Panc1 (cell line): ENCODE results near the gene ARAF. TPM values are rescaled to one million over a fixed set of nuclear protein-coding genes. Genes with fewer than 3 reads are reported as not detected.

Source experiments
- ATAC-seq: fragments of 200-7000 bp; cut with Tn5 transposase; 2 replicates; pipeline ENCODE4 v1.9.1; 2020; ENCODE audit warnings: mild to moderate bottlenecking, moderate library complexity
- BruUV-seq: library from RNA; stranded (reverse); fragments of 400-500 nt; replicated peaks from 2 replicates; lab custom pipeline; 2021; lab: Mats Ljungman, UMichigan
- CTCF ChIA-PET: fragments of 300-600 bp; sonication (Branson Sonifier 250); formaldehyde crosslinking; loops from one replicate; lab custom pipeline; 2022; ENCODE audit warnings: antibody characterized with exemption; lab: Charles Lee
- POLR2A ChIA-PET: fragments of 300-600 bp; sonication (Branson Sonifier 250); formaldehyde crosslinking; loops from one replicate; lab custom pipeline; 2022; ENCODE audit warnings: antibody characterized with exemption; lab: Charles Lee
- DNase-seq: peaks from one replicate; pipeline ENCODE4 v3.0.0-alpha.2; 2010; ENCODE audit warnings: low read depth, low spot score
- H3K27ac ChIP-seq: 2 replicates; pipeline ENCODE4 v1.5.1; 2011; ENCODE audit warnings: mild to moderate bottlenecking, low read length, inconsistent platforms
- H3K27me3 ChIP-seq: fragments of 200-500 bp; sonication (Bioruptor generic); 2 replicates; pipeline ENCODE4 v1.6.0; 2014; ENCODE audit warnings: low read length, inconsistent platforms; ENCODE audit not compliant: control insufficient read depth, insufficient read depth
- H3K36me3 ChIP-seq: fragments of 200-500 bp; sonication (Bioruptor generic); 2 replicates; pipeline ENCODE4 v1.5.1; 2014; ENCODE audit warnings: inconsistent platforms, mild to moderate bottlenecking, low read length, moderate library complexity; ENCODE audit not compliant: control insufficient read depth, insufficient read depth
- H3K4me1 ChIP-seq: 2 replicates; pipeline ENCODE4 v1.5.1; 2011; ENCODE audit warnings: inconsistent platforms, mild to moderate bottlenecking, low read length, moderate library complexity; ENCODE audit not compliant: control insufficient read depth, insufficient read depth
- H3K4me3 ChIP-seq, 2 experiments: 2 replicates each; pipeline ENCODE4 v1.5.1; 2011 to 2012; ENCODE audit warnings: low read depth in 2 of 2, low read length in 2 of 2, mild to moderate bottlenecking in 2 of 2, inconsistent platforms in 1 of 2, moderate library complexity in 1 of 2
- H3K9me3 ChIP-seq: fragments of 200-500 bp; sonication (Bioruptor generic); 2 replicates; pipeline ENCODE4 v1.5.1; 2014; ENCODE audit warnings: low read depth, mild to moderate bottlenecking, inconsistent platforms, low read length, moderate library complexity; ENCODE audit not compliant: control insufficient read depth, insufficient read depth
- CTCF ChIP-seq: fragments of 450-650 bp; IDR thresholded peaks from 2 replicates; pipeline ENCODE4 v1.5.1; 2017; ENCODE audit warnings: mild to moderate bottlenecking
- in situ Hi-C: cut with HindIII; loops from 2 replicates; pipeline ENCODE4 v1.10.0; 2016; ENCODE audit warnings: low sequenced_read_pairs, low pct_unique_long_range_greater_than_20kb
- intact Hi-C: fragments of 100-400 bp; cut with micrococcal nuclease; formaldehyde crosslinking; loops from one replicate; pipeline ENCODE4 v1.10.0; 2022; ENCODE audit not compliant: unreplicated experiment
- microRNA-seq: library from miRNA; unstranded; fragments of <30 nt; microRNA quantifications from one replicate; pipeline ENCODE4 v1.1.0, GENCODE V29; 2020; ENCODE audit not compliant: unreplicated experiment
- total RNA-seq: library from RNA; stranded (reverse); gene quantifications from one replicate; pipeline ENCODE4 v1.2.1, GENCODE V29; 2021; ENCODE audit not compliant: unreplicated experiment

The ARAF gene
- total RNA-seq, 1 experiment from 2014 or later: 87.9 TPM

GRCh38 chrX:47620303-47620685 is 59.3 kb downstream of the ARAF start:
- Histone ChIP-seq H3K27ac (no peak overlapping the region), H3K4me3 (no peak overlapping the region), H3K9me3 (no peaks in the 10 kb centered on the region), H3K27me3 (no peaks in the 10 kb centered on the region; the same call in 1 of the 2 replicates), H3K36me3 (no peaks in the 10 kb centered on the region), H3K4me1 (no peaks in the 10 kb centered on the region)
- intact Hi-C loops (no loop called here), in situ Hi-C loops (no loop called here)
- ChIA-PET POLR2A (no interaction called here), CTCF (no interaction called here)
- ATAC-seq: no peak
- no TSS peak for BruUV-seq
- DNase-seq: no peak
- no peak for TF ChIP-seq CTCF

Small RNA genes lying within 50 kb of the gene (microRNA-seq; reads per million reads assigned to microRNA genes)
- not detected for gene MIR4769

Other genes with a start within 250 kb of the ARAF start
- gene ZNF157, start 190.6 kb upstream of the ARAF start, total RNA-seq: not detected
- gene ZNF41, start 78.0 kb upstream of the ARAF start, total RNA-seq: 8.0 TPM
- gene TIMP1, start 21.2 kb downstream of the ARAF start, total RNA-seq: 131 TPM
- gene SYN1, start 58.7 kb downstream of the ARAF start, total RNA-seq: 1.0 TPM
- 0.59 TPM for gene CFP, start 68.7 kb downstream of the ARAF start, total RNA-seq
- 64.6 TPM for gene ELK1, start 89.4 kb downstream of the ARAF start, total RNA-seq
- 129 TPM for gene UXT, start 98.0 kb downstream of the ARAF start, total RNA-seq